Measurements from ENCODE around the gene SLC1A3. TPM values are rescaled to one million over a fixed set of nuclear protein-coding genes. Genes with fewer than 3 reads are reported as not detected.

Gene SLC1A3
- total RNA-seq, 2 experiments from 2014 or later = 0.42 to 0.85 TPM

- Mint-ChIP-seq H3K27me3 (peaks cover 24% of the 10 kb centered on the region), H3K9me3 (no peaks in the 10 kb centered on the region), H3K4me3 (no peak overlapping the region), H3K36me3 (no peaks in the 10 kb centered on the region), H3K4me1 (no peaks in the 10 kb centered on the region), H3K27ac (no peak overlapping the region)
- DNase-seq = no peak
These were observed 46.8 kb downstream of the SLC1A3 start for GRCh38 chr5:36653044-36653705.

GRCh38 chr5:36654564-36654963 lies 48.2 kb downstream of the SLC1A3 start:
- no peak overlapping the region for H3K27ac Mint-ChIP-seq

GRCh38 chr5:36655161-36655560 lies 48.8 kb downstream of the SLC1A3 start:
- no peak overlapping the region for H3K4me3 Mint-ChIP-seq
- peaks cover 16% of the 10 kb centered on the region for H3K27me3 Mint-ChIP-seq
- H3K27ac Mint-ChIP-seq = no peak overlapping the region

More at GRCh38 chr5:36654564-36654963, 48.2 kb downstream of the SLC1A3 start:
- H3K36me3 Mint-ChIP-seq = no peaks in the 10 kb centered on the region
- no peaks in the 10 kb centered on the region for H3K9me3 Mint-ChIP-seq
- peaks cover 16% of the 10 kb centered on the region for H3K27me3 Mint-ChIP-seq
- no peaks in the 10 kb centered on the region for H3K4me1 Mint-ChIP-seq
- H3K4me3 Mint-ChIP-seq = no peak overlapping the region
- no peak for DNase-seq

GRCh38 chr5:36656556-36656955 lies 50.1 kb downstream of the SLC1A3 start:
- H3K9me3 Mint-ChIP-seq = no peaks in the 10 kb centered on the region
- DNase-seq = no peak
- H3K36me3 Mint-ChIP-seq = no peaks in the 10 kb centered on the region
- peaks cover 16% of the 10 kb centered on the region for H3K27me3 Mint-ChIP-seq
- H3K4me1 Mint-ChIP-seq = no peaks in the 10 kb centered on the region
- H3K27ac Mint-ChIP-seq = no peak overlapping the region
- no peak overlapping the region for H3K4me3 Mint-ChIP-seq

More at GRCh38 chr5:36655161-36655560, 48.8 kb downstream of the SLC1A3 start:
- Mint-ChIP-seq H3K36me3 (no peaks in the 10 kb centered on the region), H3K4me1 (no peaks in the 10 kb centered on the region), H3K9me3 (no peaks in the 10 kb centered on the region)
- DNase-seq = no peak

- no peaks in the 10 kb centered on the region for H3K36me3 Mint-ChIP-seq
- no peak overlapping the region for H3K27ac Mint-ChIP-seq
- H3K9me3 Mint-ChIP-seq = no peaks in the 10 kb centered on the region
- H3K4me1 Mint-ChIP-seq = no peaks in the 10 kb centered on the region
- no peak for DNase-seq
- H3K27me3 Mint-ChIP-seq = peaks cover 20% of the 10 kb centered on the region
- H3K4me3 Mint-ChIP-seq = no peak overlapping the region
These were observed 51.2 kb downstream of the SLC1A3 start for GRCh38 chr5:36657563-36657995.

- no peak for DNase-seq
- Mint-ChIP-seq H3K36me3 (no peaks in the 10 kb centered on the region), H3K9me3 (no peaks in the 10 kb centered on the region), H3K4me3 (no peak overlapping the region), H3K27me3 (peaks cover 18% of the 10 kb centered on the region), H3K27ac (no peak overlapping the region), H3K4me1 (no peaks in the 10 kb centered on the region)
These were observed 51.8 kb downstream of the SLC1A3 start for GRCh38 chr5:36658038-36658756.

GRCh38 chr5:36659411-36659810 lies 53.0 kb downstream of the SLC1A3 start:
- no peak for DNase-seq
- H3K27me3 Mint-ChIP-seq = peaks cover 11% of the 10 kb centered on the region
- H3K4me1 Mint-ChIP-seq = no peaks in the 10 kb centered on the region
- no peak overlapping the region for H3K27ac Mint-ChIP-seq
- no peaks in the 10 kb centered on the region for H3K9me3 Mint-ChIP-seq
- H3K4me3 Mint-ChIP-seq = no peak overlapping the region
- no peaks in the 10 kb centered on the region for H3K36me3 Mint-ChIP-seq

- no peak overlapping the region for H3K27ac Mint-ChIP-seq
- H3K27me3 Mint-ChIP-seq = peaks cover 9% of the 10 kb centered on the region
- no peaks in the 10 kb centered on the region for H3K36me3 Mint-ChIP-seq
- no peak for DNase-seq
- no peak overlapping the region for H3K4me3 Mint-ChIP-seq
- no peaks in the 10 kb centered on the region for H3K4me1 Mint-ChIP-seq
- no peaks in the 10 kb centered on the region for H3K9me3 Mint-ChIP-seq
These were observed 54.1 kb downstream of the SLC1A3 start for GRCh38 chr5:36660397-36661049.

GRCh38 chr5:36661456-36662220 lies 55.2 kb downstream of the SLC1A3 start:
- no peak for DNase-seq
- H3K36me3 Mint-ChIP-seq = no peaks in the 10 kb centered on the region
- H3K4me3 Mint-ChIP-seq = no peak overlapping the region
- no peaks in the 10 kb centered on the region for H3K9me3 Mint-ChIP-seq
- no peaks in the 10 kb centered on the region for H3K4me1 Mint-ChIP-seq
- H3K27ac Mint-ChIP-seq = no peak overlapping the region
- H3K27me3 Mint-ChIP-seq = peaks cover 9% of the 10 kb centered on the region

- Mint-ChIP-seq H3K27ac (no peak overlapping the region), H3K4me1 (no peaks in the 10 kb centered on the region)
- DNase-seq = no peak
These were observed 56.0 kb downstream of the SLC1A3 start for GRCh38 chr5:36662291-36662851.

GRCh38 chr5:36664766-36665165 lies 58.4 kb downstream of the SLC1A3 start:
- Mint-ChIP-seq H3K4me1 (no peaks in the 10 kb centered on the region), H3K36me3 (no peaks in the 10 kb centered on the region), H3K27ac (no peak overlapping the region), H3K9me3 (no peaks in the 10 kb centered on the region), H3K4me3 (no peak overlapping the region), H3K27me3 (peaks cover 9% of the 10 kb centered on the region)
- DNase-seq = no peak

More at GRCh38 chr5:36662291-36662851, 56.0 kb downstream of the SLC1A3 start:
- Mint-ChIP-seq H3K27me3 (peaks cover 9% of the 10 kb centered on the region), H3K4me3 (no peak overlapping the region), H3K36me3 (no peaks in the 10 kb centered on the region), H3K9me3 (no peaks in the 10 kb centered on the region)

GRCh38 chr5:36665628-36666027 lies 59.2 kb downstream of the SLC1A3 start:
- Mint-ChIP-seq H3K4me1 (no peaks in the 10 kb centered on the region), H3K36me3 (no peaks in the 10 kb centered on the region), H3K27ac (no peak overlapping the region), H3K4me3 (no peak overlapping the region), H3K27me3 (peaks cover 9% of the 10 kb centered on the region), H3K9me3 (no peaks in the 10 kb centered on the region)
- DNase-seq = no peak

- H3K36me3 Mint-ChIP-seq = no peaks in the 10 kb centered on the region
- no peaks in the 10 kb centered on the region for H3K4me1 Mint-ChIP-seq
- no peak for DNase-seq
- H3K9me3 Mint-ChIP-seq = no peaks in the 10 kb centered on the region
- H3K4me3 Mint-ChIP-seq = no peak overlapping the region
- H3K27ac Mint-ChIP-seq = no peak overlapping the region
- H3K27me3 Mint-ChIP-seq = peaks cover 9% of the 10 kb centered on the region
These were observed 59.9 kb downstream of the SLC1A3 start for GRCh38 chr5:36666274-36666673.

GRCh38 chr5:36666986-36667385 lies 60.6 kb downstream of the SLC1A3 start:
- peaks cover 9% of the 10 kb centered on the region for H3K27me3 Mint-ChIP-seq
- no peak overlapping the region for H3K4me3 Mint-ChIP-seq
- no peak overlapping the region for H3K27ac Mint-ChIP-seq
- H3K36me3 Mint-ChIP-seq = no peaks in the 10 kb centered on the region
- DNase-seq = no peak
- no peaks in the 10 kb centered on the region for H3K4me1 Mint-ChIP-seq
- no peaks in the 10 kb centered on the region for H3K9me3 Mint-ChIP-seq

All from activated naive CD8-positive, alpha-beta T cell treated with anti-CD3 and anti-CD28 coated beads for 36 hours (primary cell).